HCT116 (cell line): ENCODE measurements around the gene ARRDC1.

ENCODE experiments used
- CTCF ChIP-seq, 3 experiments: fragments of 200-600 bp in 1 of 3; sonication (generic) in 1 of 3; IDR thresholded peaks in 2 of 3; conservative IDR thresholded peaks in 1 of 3; 2 replicates each; pipeline ENCODE4 v1.5.1; 2012 to 2017; ENCODE audit warnings: low read depth in 2 of 3, low read length in 2 of 3, antibody characterized with exemption in 1 of 3, borderline replicate concordance in 1 of 3, control low read depth in 1 of 3, mild to moderate bottlenecking in 1 of 3, mixed read lengths in 1 of 3, mixed run types in 1 of 3, moderate library complexity in 1 of 3; ENCODE audit not compliant: insufficient read depth in 1 of 3
- POLR2A ChIP-seq: IDR thresholded peaks from 2 replicates; pipeline ENCODE4 v1.7.0; 2011; ENCODE audit warnings: borderline replicate concordance; ENCODE audit not compliant: insufficient read depth, insufficient read length; ENCODE audit errors: extremely low read depth
- TCF7L2 ChIP-seq: IDR thresholded peaks from 2 replicates; pipeline ENCODE4 v1.7.0; 2011; ENCODE audit warnings: borderline replicate concordance, inconsistent platforms; ENCODE audit not compliant: insufficient read depth, insufficient read length; ENCODE audit errors: extremely low read depth

DNA sequence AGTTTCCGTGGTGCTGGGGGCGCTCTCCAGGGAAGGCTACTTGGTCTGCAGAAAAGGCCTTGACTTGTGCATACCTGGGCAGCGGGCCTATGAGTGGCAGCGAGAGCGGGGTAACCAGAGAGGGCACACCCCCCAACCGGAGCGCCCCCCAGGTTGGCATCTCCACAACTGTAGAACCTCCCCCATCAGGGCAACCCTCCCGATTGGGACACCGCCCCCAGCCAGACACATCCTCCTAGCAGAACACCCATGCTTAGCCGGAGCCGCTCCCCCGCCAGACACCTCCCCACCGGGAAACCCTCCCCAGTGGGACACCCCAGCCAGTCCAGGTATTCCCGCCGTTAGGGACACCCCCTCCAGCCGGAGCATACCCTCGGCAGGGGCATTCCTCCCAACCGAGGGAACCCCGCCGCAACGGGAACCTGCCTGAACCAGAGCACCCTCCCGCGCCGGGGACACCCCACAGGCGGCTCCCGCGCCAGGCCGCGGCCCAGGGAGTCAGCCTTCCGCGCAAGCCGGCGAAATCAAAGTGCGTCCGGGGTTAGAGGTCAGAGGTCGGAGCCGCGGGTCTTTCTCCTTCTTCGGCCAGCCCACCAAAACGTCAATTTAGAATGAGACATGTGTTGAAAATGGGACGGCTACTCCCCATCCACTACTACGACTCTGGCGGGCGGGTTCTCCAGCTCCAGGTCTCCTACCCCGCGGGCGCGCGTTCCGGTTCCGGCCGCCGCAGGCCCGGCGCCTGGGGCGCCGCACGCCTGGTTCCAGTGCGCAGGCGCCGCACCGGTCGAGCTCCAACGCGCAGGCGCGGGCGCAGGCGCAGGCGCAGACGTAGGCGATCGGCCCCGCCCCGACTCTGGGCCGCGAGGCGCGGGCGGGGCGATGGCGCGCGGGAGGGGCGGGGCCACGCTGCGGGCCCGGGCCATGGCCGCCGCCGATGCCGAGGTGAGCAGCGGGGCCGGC, 12.9 kb downstream of the ARRDC1 start, which contains the start of gene EHMT1:
- no peak for TF ChIP-seq CTCF (IDR thresholded peaks at IDR 0.05 in 2 of 3, conservative IDR thresholded peaks at IDR 0.05 in 1 of 3; ENCODE audit: borderline replicate concordance in 1 of 3, insufficient read depth in 1 of 3, low read depth in 2 of 3, low read length in 2 of 3)
- peak; percentile 55 for TF ChIP-seq POLR2A
- TF ChIP-seq TCF7L2 = peak; percentile 83
